Measurements from ENCODE around the gene PANX1.
"Not testable (repeated sequence)": the region's sequence is repeated elsewhere in the genome, so short reads cannot be mapped to it uniquely, and the experiment has no call there.

The PANX1 gene

GRCh38 chr11:94128746-94129511 is at the start of gene PANX1:
Gene PANX1, plus strand, starts transcription at chr11:94128841. Its CDS starts 472 bp downstream, at chr11:94129313.
- DNase-seq (ENCODE audit: low read depth, low spot score) = peak; percentile 42

- DNase-seq (ENCODE audit: low read depth, low spot score) = no peak
Measured at GRCh38 chr11:94084164-94084563, 44.5 kb upstream of the PANX1 start.

GRCh38 chr11:94088906-94089305 is 39.7 kb upstream of the PANX1 start:
- no peak for DNase-seq (ENCODE audit: low read depth, low spot score)

GRCh38 chr11:94089341-94089740 is 39.3 kb upstream of the PANX1 start:
- no peak for DNase-seq (ENCODE audit: low read depth, low spot score)

- DNase-seq (ENCODE audit: low read depth, low spot score) = no peak
Measured at GRCh38 chr11:94090401-94090800, 38.2 kb upstream of the PANX1 start.

- DNase-seq (ENCODE audit: low read depth, low spot score) = no peak
Measured at GRCh38 chr11:94091091-94091490, 37.5 kb upstream of the PANX1 start.

GRCh38 chr11:94100253-94100652 is 28.4 kb upstream of the PANX1 start:
- no peak for DNase-seq (ENCODE audit: low read depth, low spot score)

- no peak for DNase-seq (ENCODE audit: low read depth, low spot score)
Measured at GRCh38 chr11:94103471-94103870, 25.2 kb upstream of the PANX1 start.

- no peak for DNase-seq (ENCODE audit: low read depth, low spot score)
Measured at GRCh38 chr11:94104734-94105133, 23.9 kb upstream of the PANX1 start.

GRCh38 chr11:94106716-94107115 is 21.9 kb upstream of the PANX1 start:
- DNase-seq (ENCODE audit: low read depth, low spot score) = no peak

GRCh38 chr11:94107363-94107762 is 21.3 kb upstream of the PANX1 start:
- no peak for DNase-seq (ENCODE audit: low read depth, low spot score)

- DNase-seq (ENCODE audit: low read depth, low spot score) = no peak
Measured at GRCh38 chr11:94111241-94111640, 17.4 kb upstream of the PANX1 start.

GRCh38 chr11:94111660-94112059 is 17.0 kb upstream of the PANX1 start:
- no peak for DNase-seq (ENCODE audit: low read depth, low spot score)

GRCh38 chr11:94112206-94112953 is 16.3 kb upstream of the PANX1 start:
- DNase-seq (ENCODE audit: low read depth, low spot score) = no peak

GRCh38 chr11:94117197-94117574 is 11.5 kb upstream of the PANX1 start:
- no peak for DNase-seq (ENCODE audit: low read depth, low spot score)

GRCh38 chr11:94117871-94118270 is 10.8 kb upstream of the PANX1 start:
- DNase-seq (ENCODE audit: low read depth, low spot score) = no peak

- DNase-seq (ENCODE audit: low read depth, low spot score) = not testable (repeated sequence)
Measured at GRCh38 chr11:94119676-94120075, 9.0 kb upstream of the PANX1 start.

GRCh38 chr11:94120516-94120915 is 8.1 kb upstream of the PANX1 start:
- DNase-seq (ENCODE audit: low read depth, low spot score) = not testable (repeated sequence)

- no peak for DNase-seq (ENCODE audit: low read depth, low spot score)
Measured at GRCh38 chr11:94120946-94121345, 7.7 kb upstream of the PANX1 start.

- no peak for DNase-seq (ENCODE audit: low read depth, low spot score)
Measured at GRCh38 chr11:94125407-94126115, 3.1 kb upstream of the PANX1 start.

GRCh38 chr11:94127638-94128037 is 1.0 kb upstream of the PANX1 start:
- DNase-seq (ENCODE audit: low read depth, low spot score) = no peak

GRCh38 chr11:94128291-94128745 is 323 bp upstream of the PANX1 start:
- no peak for DNase-seq (ENCODE audit: low read depth, low spot score)
